ENCODE data around the gene PM20D1. TPM values are rescaled to one million over a fixed set of nuclear protein-coding genes. Genes with fewer than 3 reads are reported as not detected.

Gene PM20D1
- polyA plus RNA-seq, 1 of the 3 experiments (the other 2 are of a cell fraction), result not detected

DNA sequence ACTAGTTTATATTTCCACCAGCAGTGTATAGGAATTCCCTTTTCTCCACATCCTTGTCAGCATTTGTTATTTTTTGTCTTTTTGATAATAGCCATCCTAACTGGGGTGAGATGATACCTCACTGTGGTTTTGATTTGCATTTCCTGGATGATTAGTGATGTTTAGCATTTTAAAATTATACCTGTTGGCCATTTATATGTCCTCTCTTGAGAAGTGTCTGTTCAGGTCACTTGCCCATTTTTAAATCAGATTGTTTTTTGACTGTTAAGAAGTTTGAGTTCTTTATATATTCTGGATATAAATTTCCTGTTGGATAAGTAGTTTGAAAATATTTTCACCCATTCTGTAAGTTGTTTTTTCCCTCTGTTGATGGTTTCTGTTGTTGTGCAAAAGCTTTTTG, 31.0 kb upstream of the PM20D1 start:
- no peak overlapping the region for H3K9ac ChIP-seq
- no peak overlapping the region for H3K27ac ChIP-seq (ENCODE audit: low read depth in 2 of 2, low read length in 1 of 2)
- no peaks in the 10 kb centered on the region for H3K27me3 ChIP-seq (ENCODE audit: insufficient read depth)
- TF ChIP-seq TEAD4 (IDR thresholded peaks at IDR 0.05; ENCODE audit: borderline replicate concordance, insufficient read depth) (no peak), YY1 (IDR thresholded peaks at IDR 0.05; ENCODE audit: low read depth) (no peak), NFIC (IDR thresholded peaks at IDR 0.05; ENCODE audit: borderline replicate concordance) (no peak), EP300 (IDR thresholded peaks at IDR 0.05; ENCODE audit: borderline replicate concordance in 1 of 2, low read depth in 1 of 2, low read length in 1 of 2) (no peak), SMC3 (IDR thresholded peaks at IDR 0.05; ENCODE audit: low read depth, low read length) (no peak)
- TF ChIP-seq, protein P1, sequence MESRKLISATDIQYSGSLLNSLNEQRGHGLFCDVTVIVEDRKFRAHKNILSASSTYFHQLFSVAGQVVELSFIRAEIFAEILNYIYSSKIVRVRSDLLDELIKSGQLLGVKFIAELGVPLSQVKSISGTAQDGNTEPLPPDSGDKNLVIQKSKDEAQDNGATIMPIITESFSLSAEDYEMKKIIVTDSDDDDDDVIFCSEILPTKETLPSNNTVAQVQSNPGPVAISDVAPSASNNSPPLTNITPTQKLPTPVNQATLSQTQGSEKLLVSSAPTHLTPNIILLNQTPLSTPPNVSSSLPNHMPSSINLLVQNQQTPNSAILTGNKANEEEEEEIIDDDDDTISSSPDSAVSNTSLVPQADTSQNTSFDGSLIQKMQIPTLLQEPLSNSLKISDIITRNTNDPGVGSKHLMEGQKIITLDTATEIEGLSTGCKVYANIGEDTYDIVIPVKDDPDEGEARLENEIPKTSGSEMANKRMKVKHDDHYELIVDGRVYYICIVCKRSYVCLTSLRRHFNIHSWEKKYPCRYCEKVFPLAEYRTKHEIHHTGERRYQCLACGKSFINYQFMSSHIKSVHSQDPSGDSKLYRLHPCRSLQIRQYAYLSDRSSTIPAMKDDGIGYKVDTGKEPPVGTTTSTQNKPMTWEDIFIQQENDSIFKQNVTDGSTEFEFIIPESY (IDR thresholded peaks at IDR 0.05; ENCODE audit: borderline replicate concordance, low read depth), result no peak
- TF ChIP-seq, protein P2, sequence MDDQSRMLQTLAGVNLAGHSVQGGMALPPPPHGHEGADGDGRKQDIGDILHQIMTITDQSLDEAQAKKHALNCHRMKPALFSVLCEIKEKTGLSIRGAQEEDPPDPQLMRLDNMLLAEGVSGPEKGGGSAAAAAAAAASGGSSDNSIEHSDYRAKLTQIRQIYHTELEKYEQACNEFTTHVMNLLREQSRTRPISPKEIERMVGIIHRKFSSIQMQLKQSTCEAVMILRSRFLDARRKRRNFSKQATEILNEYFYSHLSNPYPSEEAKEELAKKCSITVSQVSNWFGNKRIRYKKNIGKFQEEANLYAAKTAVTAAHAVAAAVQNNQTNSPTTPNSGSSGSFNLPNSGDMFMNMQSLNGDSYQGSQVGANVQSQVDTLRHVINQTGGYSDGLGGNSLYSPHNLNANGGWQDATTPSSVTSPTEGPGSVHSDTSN (IDR thresholded peaks at IDR 0.05), result no peak
- no peaks in the 10 kb centered on the region for H3K4me1 ChIP-seq (ENCODE audit: control insufficient read depth in 1 of 2, insufficient read depth in 2 of 2, low read depth in 1 of 2, low read length in 1 of 2)
- ChIA-PET CTCF (interaction anchor here (0.6 kb wide), 1 partner anchor 10 kb away, joined by 3 read pairs; no protein-coding TSS in a partner anchor), POLR2A (no interaction called here)
- no peaks in the 10 kb centered on the region for H3K36me3 ChIP-seq (replicated peaks in 1 of 2; ENCODE audit: control insufficient read depth in 1 of 2, insufficient read depth in 2 of 2, low read length in 1 of 2)
- H3K9me2 ChIP-seq, result no peaks in the 10 kb centered on the region
- H3K4me2 ChIP-seq, result no peak overlapping the region
- DNase-seq, result no peak
- no peaks in the 10 kb centered on the region for H3K9me3 ChIP-seq
- H3F3A ChIP-seq (replicated peaks; ENCODE audit: insufficient read depth), result no peaks in the 10 kb centered on the region
- no peaks in the 10 kb centered on the region for H3K79me2 ChIP-seq (ENCODE audit: insufficient read depth)
- no peak overlapping the region for H2AFZ ChIP-seq (ENCODE audit: low read depth)
- no peak overlapping the region for H3K4me3 ChIP-seq (ENCODE audit: low read depth in 2 of 2, low read length in 1 of 2)
- H4K20me1 ChIP-seq (ENCODE audit: insufficient read depth), result no peaks in the 10 kb centered on the region

DNA sequence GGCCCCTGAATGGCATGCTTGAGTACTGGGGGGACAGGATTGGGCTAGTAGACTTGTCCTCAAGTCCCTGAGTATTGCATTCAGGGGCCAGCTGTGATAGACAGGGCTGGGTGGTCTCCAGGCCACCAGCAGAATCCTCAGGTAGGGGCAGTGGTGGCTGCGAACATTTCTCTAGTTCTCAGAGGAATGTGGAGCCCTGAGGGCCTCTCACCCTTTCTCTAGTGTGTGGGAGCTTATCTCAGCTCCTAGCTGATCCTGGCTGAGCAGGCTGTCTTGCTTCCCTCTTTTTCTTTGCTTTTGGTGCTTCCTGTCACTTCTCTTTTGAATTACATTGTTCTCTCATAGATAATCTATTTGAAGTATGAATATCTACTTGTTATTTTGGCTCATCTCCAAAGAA, 30.0 kb upstream of the PM20D1 start:
- Histone ChIP-seq H3K36me3 (replicated peaks in 1 of 2; ENCODE audit: control insufficient read depth in 1 of 2, insufficient read depth in 2 of 2, low read length in 1 of 2) (no peaks in the 10 kb centered on the region), H3K9ac (no peak overlapping the region), H3K27me3 (ENCODE audit: insufficient read depth) (no peaks in the 10 kb centered on the region), H3K4me2 (no peak overlapping the region), H3K4me1 (ENCODE audit: control insufficient read depth in 1 of 2, insufficient read depth in 2 of 2, low read depth in 1 of 2, low read length in 1 of 2) (no peaks in the 10 kb centered on the region), H3K27ac (ENCODE audit: low read depth in 2 of 2, low read length in 1 of 2) (no peak overlapping the region), H2AFZ (ENCODE audit: low read depth) (no peak overlapping the region), H3K9me2 (no peaks in the 10 kb centered on the region), H3K9me3 (no peaks in the 10 kb centered on the region), H3K79me2 (ENCODE audit: insufficient read depth) (no peaks in the 10 kb centered on the region), H4K20me1 (ENCODE audit: insufficient read depth) (no peaks in the 10 kb centered on the region), H3F3A (replicated peaks; ENCODE audit: insufficient read depth) (no peaks in the 10 kb centered on the region), H3K4me3 (ENCODE audit: low read depth in 2 of 2, low read length in 1 of 2) (no peak overlapping the region)
- 60% methylated on average over 1 of the region's 1 CpG for WGBS (ENCODE audit: low lambda C conversion rate)
- ChIA-PET POLR2A (no interaction called here), CTCF (no interaction called here)
- no peak for DNase-seq
- TF ChIP-seq CHD2 (IDR thresholded peaks at IDR 0.05; ENCODE audit: low read length, partially characterized antibody) (no peak), GATA2 (CRISPR knock-in tag; IDR thresholded peaks at IDR 0.05) (no peak), NFIC (IDR thresholded peaks at IDR 0.05; ENCODE audit: borderline replicate concordance) (no peak), NRF1 (IDR thresholded peaks at IDR 0.05; ENCODE audit: low read depth, low read length) (no peak), RXRA (IDR thresholded peaks at IDR 0.05; ENCODE audit: borderline replicate concordance, low read depth) (no peak), TAF1 (IDR thresholded peaks at IDR 0.05; ENCODE audit: borderline replicate concordance, low read depth, low read length) (no peak), TCF12 (IDR thresholded peaks at IDR 0.05) (no peak), RCOR1 (IDR thresholded peaks at IDR 0.05; ENCODE audit: low read length) (no peak), CTCF (IDR thresholded peaks at IDR 0.05) (no peak), POLR2AphosphoS5 (IDR thresholded peaks at IDR 0.05; ENCODE audit: low read depth, low read length) (no peak), RFX5 (IDR thresholded peaks at IDR 0.05; ENCODE audit: low read length) (no peak), FOXM1 (IDR thresholded peaks at IDR 0.05; ENCODE audit: low read depth) (no peak)
- TF ChIP-seq, protein P1 (IDR thresholded peaks at IDR 0.05; ENCODE audit: borderline replicate concordance, low read depth), result no peak
